GM21737 (cell line): Measurements from ENCODE around the gene PRLH.
"Not testable (repeated sequence)": the region's sequence is repeated elsewhere in the genome, so short reads cannot be mapped to it uniquely, and the experiment has no call there.

Source experiments
- ATAC-seq: cut with Tn5 transposase; IDR thresholded peaks from one replicate; pipeline ENCODE4 v1.9.1; 2021; ENCODE audit warnings: mild to moderate bottlenecking, moderate library complexity; ENCODE audit not compliant: unreplicated experiment

PRLH gene

DNA sequence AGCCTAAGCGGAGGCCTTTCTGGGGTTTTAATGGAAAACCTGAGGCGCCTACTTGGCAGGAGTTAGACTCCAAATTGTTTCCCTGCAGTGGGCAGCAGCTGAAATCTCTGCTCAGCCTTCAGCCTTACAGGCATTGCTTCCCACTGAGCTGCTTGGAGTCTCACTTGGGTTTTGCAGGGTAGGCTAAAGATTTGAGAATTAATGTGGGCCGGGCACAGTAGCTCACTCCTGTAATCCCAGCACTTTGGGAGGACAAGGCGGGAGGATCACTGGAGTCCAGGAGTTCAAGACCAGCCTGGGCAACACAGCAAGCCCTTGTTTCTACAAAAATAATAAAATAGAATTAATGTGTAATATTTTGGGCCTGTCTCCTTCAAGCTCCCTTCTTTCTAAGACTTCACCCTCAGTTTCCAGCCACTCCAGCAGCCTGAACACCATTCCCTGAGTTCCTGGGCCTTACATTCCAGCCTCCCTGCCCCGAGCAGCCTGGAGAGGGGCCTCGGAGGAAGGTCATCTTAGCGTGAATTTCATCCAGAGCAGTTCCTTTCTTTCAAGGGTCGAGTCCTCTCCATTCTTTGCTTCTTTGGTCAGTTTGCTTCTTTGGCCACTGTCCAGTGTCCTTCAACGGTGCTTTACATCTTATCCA is 33.2 kb downstream of the PRLH start:
- ATAC-seq: no peak

DNA sequence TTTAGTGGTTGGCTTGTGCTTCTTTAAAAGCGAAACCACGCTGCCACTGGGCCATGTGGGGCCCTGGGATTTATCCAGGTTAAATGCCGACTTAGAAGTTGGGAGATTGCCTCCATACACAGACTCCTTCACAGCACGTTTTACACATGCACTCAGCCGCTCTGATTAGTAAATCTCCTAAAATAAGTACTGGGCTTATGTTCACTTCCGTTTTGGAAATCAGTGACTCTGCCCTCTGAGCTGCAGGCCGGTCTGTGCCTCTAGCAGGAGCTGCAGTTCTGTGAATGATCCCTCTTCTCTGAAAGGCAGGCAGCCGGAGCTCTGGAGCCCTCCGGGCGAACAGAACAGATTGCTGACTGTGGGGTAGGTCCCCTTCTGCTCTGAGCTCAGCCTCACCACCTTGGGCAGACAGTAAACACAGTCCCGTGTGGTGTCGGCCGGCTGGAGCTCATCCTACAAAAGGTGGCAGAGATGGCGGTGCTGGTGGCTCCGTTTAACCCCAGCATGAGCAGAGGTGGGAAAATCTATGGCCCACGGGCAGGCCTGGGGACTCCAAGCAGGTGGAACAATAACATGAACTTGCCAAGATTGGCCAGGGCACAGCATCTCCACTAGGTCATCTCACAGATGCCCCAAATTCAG is 34.0 kb downstream of the PRLH start:
- ATAC-seq: no peak

DNA sequence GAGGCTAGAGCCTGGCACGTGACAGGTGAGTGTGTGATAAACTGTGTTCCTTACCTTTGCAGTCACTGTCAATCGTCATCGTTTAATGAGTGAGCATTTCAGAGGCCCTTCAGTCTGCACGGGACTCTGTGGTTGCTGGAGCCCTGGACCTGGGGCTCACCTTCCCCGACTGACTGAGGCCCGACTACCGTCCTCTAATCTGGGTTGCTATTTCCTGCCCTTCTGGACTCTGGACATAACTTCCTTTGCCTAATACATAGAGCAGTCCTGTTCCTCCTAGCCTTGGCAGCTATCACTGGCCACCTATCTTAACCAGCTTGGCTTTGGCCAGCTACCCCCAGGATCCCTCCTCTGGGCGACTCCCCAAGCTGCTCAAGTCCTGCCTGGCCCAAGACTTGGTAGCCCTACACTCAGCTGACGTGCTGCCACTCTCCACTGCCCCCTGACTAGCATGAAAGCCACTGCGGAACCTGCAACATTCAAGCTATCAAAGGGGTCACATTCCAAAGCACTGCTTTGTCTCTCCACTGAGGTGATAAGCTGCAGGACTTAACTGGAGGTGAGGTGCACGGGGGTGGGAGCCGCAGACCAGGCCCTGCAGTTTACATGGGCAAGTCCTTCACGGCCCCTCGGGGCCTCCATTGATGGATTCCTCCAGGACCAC is 35.2 kb downstream of the PRLH start:
- ATAC-seq: no peak

DNA sequence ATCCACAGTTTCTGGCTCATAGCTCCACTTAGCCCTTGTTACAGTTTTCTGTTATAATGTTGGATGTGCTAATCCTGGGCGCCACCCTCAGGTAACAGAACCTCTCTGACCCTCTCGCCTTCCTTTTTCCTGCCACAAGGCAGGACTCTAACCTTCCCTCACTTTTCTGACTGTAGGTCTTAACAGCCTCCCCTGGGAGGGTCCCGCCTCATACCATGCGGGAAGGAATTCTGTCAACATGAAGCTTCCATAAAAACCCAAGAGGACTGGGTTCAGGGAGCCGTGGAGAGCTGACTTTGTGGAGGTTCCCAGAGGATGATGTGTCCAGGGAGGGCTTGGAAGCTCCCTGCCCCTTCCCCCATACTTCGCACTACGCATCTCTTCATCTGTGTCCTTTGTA is 36.0 kb downstream of the PRLH start:
- no peak for ATAC-seq

DNA sequence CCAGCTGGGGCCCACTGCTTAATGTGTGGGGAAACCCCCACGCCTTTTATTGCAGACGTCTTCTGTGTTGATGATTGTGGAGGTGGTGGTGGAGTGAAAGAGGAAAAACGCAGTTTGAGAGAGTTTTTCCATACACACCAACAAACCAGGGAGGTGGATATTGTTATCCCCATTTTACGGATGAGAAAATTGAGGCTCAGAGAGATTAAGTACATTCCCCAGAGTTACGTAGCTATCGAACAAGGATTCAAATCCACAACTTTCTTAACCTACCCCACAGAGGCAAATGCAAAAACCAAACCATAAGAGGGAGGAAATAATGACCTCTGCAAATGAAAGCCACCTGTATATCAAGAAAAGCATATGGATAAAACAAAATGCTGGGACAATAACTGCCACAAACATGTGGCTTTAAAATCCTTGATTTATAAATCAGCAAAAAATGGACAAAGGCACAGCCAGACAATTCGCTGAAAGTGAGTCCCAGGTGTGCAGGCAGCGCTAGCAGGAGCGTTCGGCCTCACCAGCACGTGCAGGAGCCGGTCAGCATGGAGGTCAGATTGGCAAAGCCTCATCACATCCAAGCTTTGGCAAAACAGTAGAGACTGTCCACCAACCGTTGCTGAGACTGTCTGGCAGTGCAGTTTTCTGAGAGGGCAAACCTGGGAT is 36.8 kb downstream of the PRLH start:
- no peak for ATAC-seq

DNA sequence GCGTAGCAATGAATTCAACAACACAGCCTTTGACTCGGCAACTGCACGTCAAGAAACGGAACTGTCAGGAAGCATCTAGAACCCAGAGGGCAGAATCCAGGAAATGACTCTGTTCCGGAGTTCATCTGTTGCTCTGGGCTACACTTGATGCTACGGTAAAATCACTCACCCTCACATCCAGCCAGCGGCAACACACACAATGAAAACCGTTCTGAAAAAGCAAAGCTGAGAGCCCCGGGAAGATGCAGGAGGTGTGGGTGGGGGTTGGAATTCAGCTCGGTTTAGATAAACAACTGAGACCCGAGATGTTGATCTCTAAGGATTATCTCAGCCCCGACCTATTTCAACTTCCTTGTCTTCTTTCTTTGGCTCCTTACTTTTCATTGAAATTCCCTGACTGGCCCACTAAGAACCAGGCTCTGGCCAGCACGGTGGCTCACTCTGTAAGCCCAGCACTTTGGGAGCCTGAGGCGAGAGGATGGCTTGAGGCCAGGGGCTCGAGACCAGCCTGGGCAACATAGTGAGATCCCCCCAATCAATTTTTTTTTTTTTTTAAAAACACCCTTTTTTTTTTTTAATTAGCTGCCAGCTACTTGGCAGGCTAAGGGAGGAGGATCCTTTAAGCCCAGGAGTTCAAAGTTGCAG is 37.5 kb downstream of the PRLH start:
- ATAC-seq: no peak

DNA sequence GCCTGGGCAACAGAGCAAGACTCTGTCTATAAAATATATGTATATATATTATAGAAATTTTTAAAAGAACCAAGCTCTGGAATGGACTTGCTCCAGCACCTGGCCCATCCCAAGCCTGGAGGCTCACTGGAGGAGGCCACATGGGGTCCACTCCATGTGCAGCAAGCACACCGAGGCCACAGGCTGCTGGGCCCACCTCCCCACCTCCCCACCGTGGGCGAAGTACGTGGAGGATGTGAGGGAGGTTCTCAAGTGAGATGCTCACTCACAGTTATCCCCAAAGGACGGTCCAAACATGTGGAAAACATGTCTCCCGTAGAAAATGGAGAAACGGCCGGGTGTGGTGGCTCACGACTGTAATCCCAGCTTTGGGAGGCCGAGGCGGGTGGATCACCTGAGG is 38.0 kb downstream of the PRLH start:
- ATAC-seq: no peak

DNA sequence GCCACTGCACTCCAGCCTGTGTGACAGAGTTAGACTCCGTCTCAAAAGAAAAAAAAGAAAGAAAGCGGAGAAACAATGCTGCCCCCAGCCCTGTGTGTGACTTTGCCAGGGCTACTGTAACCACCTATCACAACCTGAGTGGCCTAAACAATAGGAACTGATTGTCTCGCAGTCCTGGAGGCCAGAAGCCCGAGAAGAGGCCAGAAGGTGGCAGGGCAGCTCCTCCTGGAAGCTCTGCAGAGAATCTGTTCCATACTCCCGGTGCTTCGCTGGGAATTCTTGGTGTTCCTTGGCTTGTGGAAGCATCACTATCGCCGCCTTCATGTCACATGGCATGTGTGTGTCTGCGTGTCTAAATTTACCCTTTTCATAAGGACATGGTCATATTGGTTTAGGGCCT is 38.6 kb downstream of the PRLH start:
- no peak for ATAC-seq

DNA sequence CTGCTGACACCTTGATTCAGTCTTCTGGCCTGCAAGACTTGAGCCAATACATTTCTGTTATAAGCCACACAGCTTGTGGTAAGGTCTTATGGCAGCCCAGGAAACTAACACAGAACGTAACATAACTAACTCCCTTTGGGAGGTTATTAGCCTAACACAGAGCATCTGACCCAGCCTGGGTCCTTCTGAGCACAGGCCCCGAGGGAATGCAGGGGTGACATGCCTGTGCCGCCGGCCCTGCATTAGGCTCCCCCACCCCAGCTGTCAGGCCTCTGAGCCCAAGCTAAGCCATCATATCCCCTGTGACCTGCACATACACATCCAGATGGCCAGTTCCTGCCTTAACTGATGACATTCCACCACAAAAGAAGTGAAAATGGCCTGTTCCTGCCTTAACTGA is 40.1 kb downstream of the PRLH start:
- ATAC-seq: not testable (repeated sequence)

DNA sequence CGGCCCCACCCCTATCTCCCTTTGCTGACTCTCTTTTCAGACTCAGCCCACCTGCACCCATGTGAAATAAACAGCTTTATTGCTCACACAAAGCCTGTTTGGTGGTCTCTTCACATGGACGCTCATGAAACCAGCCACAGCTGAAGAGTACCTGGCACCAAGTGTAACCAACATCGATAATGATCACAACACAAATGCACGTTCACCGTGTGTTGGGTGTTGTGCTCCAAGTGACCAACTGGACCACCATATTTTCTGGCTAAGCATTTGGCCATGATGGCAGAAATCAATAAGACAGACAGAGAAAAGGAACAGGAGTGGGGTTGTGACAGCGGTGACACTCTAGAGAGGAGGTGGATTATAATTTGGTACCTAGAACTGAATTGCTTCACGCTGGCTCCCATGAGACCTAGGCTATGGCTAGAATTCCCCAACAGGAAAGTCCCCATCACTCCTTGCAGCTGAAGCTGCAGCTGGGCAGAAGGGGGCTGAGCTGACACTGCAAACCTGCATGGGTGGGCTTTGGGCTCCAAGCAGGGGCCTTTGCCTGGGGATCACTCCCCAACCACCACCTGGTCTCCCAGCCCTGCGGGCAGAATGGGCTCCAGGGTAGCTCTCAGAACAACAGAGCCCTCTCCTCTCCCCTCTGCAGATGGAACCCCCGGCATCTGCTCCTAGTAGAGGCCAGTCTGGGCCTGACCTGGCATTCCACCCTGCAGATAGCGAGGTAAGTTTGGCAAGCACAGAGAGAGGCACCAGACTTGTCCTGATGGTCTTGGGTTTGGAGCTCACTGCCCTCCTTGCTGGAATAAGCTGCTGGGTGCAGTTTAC is 46.4 kb downstream of the PRLH start:
- no peak for ATAC-seq

DNA sequence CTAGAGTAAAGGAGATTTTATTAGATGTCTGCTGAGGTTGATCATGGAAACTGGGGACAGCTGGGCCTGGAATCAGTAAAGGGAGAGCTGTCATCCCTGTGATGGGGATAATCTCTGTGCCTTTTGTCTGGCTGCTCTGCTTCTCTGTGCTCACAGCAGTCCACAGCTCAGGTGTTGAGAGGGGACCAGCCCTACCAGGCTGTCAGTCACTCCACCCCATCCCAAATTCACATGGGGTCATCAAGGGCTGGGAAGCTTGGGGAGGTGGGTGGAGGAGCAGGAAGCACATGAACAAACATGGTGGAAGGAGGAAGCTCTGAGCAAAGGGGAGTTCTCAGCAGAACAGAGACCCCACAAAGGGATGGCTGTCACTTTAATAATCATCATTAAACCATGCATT is 47.3 kb downstream of the PRLH start:
- ATAC-seq: no peak

DNA sequence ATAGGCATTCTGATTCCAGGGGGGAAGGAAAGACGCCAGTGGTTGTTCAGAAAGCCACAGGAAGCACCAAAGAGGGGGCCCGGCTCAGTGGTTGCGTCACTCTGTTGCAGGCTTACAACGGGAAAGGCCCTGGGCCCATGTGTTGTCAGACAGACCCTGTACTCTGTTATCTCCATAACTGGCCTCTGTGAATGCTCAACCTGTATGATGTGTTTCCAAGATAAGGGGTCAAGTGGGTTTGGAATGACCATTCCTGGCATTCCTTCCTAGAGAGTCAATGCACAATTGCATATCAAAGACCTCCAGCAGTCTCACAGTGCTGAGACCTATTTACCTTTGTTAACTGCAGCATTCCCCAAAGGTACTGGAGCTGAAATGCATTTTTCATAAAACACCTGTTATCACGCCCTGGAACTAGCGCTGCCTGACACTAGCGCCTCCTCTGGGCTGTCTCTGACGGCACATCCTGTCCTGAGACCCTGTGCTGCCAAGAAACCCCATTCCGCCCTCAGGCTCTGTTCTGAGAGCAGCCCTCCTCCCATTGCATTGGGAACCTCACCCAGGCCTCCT is 47.9 kb downstream of the PRLH start:
- ATAC-seq: no peak

DNA sequence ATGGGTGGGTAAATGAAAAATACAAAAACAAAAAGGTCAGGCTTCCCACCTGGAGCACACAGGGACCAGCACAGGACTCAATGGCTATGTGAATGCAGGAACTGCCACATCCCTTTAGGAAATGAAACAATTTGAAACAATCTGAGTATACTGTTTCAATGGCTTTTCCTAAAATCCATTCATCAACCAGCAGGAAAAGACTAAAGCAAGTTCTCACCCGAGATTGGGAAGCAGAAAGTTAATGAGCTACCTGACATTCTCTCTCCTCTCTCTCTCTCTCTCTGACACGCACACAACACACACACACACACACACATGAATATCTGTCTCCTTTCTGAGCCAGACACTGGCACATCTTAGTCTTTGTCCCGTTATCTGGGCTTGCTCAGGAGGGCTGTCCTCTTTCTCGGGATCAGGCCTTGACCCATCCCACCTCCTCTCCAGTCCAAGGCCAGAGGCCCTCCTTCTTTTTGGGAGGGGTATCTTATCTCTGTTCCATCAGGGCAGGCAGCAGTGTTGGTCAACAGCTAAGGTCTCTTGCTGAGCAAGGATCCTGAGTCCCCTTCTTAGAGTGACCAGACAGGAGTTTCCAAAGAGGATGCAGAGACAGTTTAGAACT is 49.4 kb downstream of the PRLH start:
- ATAC-seq: no peak

DNA sequence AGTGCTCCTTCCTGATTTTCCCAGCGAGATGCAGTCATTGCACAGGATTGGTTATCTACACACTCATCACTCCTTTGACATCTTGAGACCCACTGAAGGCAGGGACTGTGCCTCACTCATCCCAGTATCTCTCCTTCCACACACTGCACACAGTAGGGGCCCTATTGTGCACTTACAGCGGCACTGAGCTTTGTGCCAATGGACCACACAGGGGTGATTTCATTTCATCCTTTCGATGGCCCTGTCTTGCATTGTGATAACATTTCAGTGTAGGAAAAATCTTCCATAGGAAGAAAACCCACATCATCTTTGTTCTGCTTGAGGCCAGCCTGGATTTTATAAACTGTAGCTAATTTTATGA is 50.0 kb downstream of the PRLH start:
- no peak for ATAC-seq
